HTERT RPE-1 (cell line): ENCODE results near the gene UHMK1.
"Not testable (repeated sequence)": the region's sequence is repeated elsewhere in the genome, so short reads cannot be mapped to it uniquely, and the experiment has no call there.

Experiments used
- in situ Hi-C: fragments of 300-500 bp; cut with MboI; formaldehyde crosslinking; loops from 4 replicates; pipeline ENCODE4 v1.14.3; 2020; ENCODE audit warnings: low sequenced_read_pairs

Gene UHMK1, protein sequence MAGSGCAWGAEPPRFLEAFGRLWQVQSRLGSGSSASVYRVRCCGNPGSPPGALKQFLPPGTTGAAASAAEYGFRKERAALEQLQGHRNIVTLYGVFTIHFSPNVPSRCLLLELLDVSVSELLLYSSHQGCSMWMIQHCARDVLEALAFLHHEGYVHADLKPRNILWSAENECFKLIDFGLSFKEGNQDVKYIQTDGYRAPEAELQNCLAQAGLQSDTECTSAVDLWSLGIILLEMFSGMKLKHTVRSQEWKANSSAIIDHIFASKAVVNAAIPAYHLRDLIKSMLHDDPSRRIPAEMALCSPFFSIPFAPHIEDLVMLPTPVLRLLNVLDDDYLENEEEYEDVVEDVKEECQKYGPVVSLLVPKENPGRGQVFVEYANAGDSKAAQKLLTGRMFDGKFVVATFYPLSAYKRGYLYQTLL

DNA sequence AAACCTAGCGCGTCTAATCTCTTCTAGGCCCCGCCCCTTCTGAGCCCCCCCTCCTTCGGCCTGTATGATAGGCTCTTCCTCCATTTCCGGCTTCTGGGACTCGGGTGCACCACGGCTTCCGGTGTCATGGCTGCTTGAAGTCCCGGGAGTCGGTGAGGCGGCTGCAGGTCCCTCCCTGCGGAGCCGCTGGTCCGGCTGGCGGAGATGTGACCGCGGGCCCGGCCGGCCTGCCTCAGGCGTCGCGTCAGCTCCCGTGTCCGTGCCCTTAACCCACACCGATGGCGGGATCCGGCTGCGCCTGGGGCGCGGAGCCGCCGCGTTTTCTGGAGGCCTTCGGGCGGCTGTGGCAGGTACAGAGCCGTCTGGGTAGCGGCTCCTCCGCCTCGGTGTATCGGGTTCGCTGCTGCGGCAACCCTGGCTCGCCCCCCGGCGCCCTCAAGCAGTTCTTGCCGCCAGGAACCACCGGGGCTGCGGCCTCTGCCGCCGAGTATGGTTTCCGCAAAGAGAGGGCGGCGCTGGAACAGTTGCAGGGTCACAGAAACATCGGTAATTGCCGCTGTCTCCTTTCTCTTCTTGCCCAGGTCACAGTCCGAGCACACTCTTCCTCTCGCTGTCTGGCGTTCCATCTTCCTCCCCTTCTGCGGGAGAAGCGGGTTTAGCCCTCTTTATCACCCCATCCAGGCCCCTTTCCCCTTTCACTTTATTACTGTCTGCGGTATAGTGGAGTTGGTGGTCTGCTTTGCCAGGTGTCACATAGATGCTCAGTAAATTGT lies at the start of gene UHMK1:
Gene UHMK1, plus strand, starts transcription at position 96 of the 773 bp plus-strand sequence. Its CDS starts 183 bp downstream, at position 279.
- in situ Hi-C loops, result no loop called here

DNA sequence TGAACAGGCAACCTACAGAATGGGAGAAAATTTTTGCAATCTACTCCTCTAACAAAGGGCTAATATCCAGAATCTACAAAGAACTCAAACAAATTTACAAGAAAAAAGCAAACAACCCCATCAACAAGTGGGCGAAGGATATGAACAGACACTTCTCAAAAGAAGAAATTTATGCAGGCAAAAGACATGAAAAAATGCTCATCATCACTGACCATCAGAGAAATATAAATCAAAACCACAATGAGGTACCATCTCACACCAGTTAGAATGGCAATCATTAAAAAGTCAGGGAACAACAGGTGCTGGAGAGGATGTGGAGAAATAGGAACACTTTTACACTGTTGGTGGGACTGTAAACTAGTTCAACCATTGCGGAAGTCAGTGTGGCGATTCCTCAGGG lies 43.3 kb upstream of the UHMK1 start:
- in situ Hi-C loops, result not testable (repeated sequence)

DNA sequence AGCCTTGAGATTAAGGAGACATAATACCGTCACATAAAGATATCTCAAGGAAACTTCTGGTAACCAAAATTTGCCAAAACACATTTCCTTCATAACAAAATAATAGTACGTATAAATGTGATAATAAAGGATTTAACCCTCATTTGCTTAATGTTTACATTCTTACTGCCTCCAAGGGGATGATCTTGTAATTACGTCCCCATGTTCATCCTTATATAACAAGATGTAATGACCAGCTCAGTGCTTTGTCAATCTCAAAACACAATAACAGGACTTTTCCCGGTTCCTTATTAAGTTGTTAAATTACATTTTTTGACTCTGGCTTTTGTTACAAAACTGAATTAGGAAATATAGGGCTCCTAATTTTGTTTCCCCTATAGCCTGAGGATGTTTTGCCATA lies 41.3 kb upstream of the UHMK1 start:
- in situ Hi-C loops, result no loop called here

DNA sequence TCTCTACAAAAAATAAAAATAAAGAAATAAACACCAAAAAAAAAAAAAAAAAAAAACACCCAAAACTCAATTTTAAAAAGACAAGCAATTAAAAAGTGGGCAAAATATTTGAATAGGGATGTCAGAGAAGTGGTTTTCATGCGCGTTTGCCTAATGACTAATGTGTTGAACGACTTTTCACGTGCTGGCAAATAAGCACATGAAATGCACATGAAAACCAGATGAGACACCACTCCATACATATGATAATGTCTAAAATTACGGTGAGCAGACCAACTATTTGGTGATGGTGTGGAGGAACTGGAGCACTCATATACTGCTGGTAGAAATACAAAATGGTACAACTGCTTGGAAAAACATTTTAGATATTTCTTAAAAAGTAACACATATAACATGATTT lies 39.4 kb upstream of the UHMK1 start:
- in situ Hi-C loops, result no loop called here

DNA sequence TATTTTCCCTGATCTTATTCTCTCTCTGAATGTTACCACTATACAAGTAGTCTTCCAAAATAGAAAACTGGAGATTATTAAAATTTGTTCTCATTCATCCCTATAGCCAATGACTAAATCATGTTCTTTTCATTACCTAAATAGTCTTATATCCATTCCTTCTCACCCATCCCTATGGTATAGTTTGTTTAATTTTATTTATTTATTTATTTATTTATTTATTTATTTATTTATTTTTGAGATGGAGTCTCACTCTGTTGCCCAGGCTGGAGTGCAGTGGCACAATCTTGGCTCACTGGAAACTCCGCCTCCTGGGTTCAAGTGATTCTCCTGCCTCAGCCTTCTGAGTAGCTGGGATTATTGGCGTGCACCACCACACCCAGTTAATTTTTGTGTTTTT lies 35.2 kb upstream of the UHMK1 start:
- in situ Hi-C loops, result not testable (repeated sequence)

DNA sequence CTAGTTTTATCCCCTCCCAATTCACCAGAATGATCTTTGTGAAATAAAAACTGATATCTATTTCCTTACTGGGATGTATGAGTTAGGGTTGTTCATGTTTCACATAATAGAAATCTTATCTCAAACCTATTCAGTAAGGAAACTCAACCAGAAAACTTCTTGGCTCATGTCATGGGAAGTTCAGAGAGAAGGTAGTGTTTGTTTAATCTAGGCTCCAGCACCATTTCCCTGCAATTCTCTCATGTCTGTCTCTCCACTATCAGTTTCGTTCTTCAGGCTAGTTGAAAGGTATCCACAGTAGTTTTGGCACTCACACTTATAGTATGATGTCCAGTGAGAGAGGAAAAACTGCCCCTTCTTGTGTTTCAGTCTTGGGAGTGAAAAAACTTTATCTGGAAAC lies 34.6 kb upstream of the UHMK1 start:
- in situ Hi-C loops, result no loop called here

DNA sequence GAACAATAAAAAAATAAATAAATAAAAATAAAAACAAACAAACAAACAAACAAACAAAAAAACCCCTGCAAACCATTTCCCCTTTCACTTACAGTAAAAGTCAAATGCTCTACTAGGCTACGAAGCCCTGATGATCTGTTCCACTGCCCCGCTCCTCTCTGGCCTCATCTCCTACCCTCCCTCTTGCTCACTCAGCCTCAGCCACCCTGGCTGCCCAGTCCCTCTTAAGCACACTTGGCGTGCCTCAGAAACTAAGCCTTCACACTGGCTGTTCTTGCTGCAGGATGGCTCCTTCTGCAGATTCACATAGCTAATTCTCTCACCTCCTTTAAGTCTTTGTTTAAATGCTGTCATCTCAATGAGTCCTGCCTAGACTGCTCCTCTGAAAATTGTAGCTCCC lies 30.8 kb upstream of the UHMK1 start:
- in situ Hi-C loops, result no loop called here

DNA sequence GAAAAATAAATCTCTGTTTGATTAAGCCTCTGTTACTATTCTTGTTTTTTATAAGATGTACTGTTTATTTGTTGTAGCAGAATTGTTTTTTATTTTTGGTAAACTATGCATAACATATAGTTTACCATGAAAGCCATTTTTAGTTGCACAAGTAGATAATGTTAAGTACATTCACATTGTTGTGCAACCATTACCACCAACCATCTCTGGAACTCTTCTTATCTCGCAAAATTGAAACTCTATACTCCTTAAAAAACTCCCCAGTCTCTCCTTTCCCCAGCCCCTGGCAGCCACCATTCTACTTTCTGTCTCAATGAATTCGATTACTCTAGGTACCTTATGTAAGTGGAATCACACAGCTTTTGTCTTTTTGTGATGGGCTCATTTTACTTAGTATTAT lies 27.4 kb upstream of the UHMK1 start:
- in situ Hi-C loops, result no loop called here

DNA sequence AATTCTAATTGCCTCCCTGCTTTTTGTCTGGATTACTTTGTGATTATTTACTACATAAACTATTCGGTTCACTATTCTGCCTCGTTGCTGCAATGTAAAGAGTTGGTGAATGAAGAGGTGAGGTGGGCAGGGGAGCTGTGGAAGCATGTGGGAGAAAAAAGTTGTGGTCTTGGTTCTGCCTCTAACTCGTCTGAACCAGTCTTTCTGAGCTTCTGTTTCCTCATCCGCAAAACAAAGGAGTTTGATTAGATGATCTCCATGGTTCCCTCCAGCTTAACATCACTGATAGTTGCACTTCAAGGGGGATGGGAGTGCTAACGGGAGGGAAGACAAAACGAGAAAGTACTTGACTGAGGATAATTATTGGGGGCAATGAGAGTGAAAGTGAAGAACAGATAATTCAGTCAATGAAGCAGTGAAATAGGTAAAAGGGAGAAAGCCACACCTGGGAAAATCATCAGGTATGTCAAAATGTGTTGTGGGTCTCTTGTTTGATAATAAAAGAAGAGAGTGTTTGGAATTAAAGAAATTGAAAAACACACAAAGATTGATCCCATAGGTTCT lies 26.2 kb upstream of the UHMK1 start:
- in situ Hi-C loops, result no loop called here

DNA sequence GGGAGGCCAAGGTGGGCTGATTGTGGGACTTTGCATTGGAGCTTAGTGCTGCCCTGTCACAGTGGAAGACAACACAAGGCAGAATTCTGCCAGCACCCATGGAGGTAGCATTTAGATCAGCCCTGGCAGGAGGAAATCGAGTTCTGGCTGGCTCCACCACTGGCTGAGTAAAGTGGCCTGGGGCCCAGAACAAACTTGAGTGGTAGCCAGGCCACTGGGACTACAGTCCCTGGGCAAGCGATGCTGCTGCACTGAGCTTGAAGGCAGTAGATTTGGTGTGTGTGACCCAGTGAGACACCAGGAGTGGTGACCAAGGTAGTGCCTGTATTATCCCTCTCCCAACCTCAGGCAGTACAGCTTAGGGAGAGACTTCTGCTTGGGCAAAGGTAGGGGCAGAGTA lies 22.5 kb upstream of the UHMK1 start:
- in situ Hi-C loops, result no loop called here

DNA sequence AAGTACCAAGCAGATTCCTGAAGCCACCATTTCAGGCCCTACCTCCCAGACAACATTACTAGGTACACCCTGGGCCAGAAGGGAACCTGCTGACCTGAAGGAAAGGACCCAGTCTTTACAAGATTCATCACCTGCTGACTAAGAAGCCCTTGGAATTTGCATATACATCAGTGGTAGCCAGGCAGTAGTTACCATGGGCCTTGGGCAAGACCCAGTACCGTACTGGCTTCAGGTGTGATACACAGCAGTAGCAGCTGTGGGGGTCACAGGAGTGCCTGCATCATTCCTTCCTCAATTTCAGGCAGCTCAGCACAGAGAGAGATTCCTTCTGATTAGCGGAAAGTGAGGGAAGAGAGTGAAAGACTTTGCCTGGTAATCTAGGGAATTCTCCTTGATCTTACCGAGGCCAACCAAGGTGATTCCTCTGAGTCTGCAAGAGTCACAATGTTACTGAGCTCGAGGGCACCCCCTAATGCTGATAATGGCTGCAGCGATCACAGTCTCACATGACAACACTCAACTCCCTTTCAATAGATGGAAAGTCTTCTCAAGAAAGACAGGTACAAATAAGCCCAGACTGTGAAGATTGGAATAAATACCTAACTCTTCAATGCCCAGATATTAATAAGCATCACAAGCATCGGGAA lies 22.0 kb upstream of the UHMK1 start:
- in situ Hi-C loops, result no loop called here

DNA sequence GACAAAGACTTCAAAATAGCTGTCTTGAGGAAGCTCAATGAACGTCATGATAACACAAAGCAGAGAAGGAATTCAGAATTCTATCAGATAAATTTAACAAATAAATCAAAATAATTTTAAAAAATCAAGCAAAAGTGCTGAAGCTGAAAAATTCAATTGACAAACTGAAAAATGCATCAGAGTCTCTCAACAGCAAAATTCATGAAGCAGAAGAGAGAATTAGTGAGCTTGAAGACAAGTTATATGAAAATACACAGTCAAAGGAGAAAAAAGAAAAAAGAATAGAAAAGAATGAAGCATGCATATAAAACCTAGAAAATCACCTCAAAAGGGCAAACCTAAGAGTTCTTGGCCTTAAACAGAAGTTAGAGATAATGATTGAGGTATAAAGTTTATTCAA lies 21.0 kb upstream of the UHMK1 start:
- in situ Hi-C loops, result no loop called here

DNA sequence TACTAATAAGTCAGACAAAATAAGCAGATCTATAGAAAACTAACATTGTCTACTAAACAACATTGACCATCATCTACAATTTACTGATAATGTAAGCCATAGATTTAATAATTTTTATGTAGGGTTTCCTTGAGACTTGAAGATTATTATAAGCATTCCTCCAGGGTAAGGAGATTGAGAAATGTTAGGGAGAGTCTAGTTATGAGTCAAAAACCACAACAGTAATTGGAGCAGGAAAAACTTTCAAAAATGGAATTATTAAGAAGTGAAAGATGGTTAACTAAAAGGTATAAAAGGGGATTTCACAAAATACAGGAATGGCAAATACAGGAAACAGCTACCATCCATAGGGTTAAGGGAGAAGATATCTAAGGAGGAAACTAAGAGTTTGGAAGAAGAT lies 12.4 kb upstream of the UHMK1 start:
- in situ Hi-C loops, result no loop called here

DNA sequence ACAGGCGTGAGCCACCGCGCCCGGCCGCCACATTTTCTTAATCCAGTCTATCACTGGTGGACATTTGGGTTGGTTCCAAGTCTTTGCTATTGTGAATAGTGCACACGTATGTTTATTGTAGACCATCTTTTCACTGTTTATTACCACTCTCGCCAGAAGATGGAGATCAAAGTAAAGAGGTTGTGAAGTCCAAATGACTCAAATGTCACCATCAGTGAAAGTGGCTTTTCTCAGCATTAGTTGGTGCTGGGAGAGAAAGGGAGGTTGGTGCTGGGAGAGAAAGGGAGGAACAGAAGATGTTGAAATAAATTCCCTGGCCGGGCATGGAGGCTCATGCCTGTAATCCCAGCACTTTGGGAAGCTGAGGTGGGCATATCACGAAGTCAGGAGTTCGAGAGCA lies 10.4 kb upstream of the UHMK1 start:
- in situ Hi-C loops, result no loop called here

DNA sequence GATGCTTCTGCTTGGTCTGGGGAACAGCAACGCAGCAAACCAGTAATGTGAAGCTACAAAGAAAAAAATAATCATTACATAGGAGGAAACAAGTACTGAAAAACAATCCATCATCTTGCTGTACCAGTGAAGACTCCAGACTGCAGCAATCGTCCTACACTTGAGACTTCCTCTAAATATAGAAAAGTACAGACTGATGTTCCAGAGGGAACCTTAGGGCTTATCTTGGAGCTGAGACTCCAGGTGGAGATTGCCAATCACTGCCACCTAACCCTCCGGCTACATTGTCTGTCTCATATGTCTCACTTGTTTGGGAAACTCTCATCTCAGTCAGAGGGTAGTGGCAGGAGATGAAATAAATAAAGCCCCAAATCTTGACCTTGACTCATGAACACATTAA lies 9.4 kb upstream of the UHMK1 start:
- in situ Hi-C loops, result no loop called here

DNA sequence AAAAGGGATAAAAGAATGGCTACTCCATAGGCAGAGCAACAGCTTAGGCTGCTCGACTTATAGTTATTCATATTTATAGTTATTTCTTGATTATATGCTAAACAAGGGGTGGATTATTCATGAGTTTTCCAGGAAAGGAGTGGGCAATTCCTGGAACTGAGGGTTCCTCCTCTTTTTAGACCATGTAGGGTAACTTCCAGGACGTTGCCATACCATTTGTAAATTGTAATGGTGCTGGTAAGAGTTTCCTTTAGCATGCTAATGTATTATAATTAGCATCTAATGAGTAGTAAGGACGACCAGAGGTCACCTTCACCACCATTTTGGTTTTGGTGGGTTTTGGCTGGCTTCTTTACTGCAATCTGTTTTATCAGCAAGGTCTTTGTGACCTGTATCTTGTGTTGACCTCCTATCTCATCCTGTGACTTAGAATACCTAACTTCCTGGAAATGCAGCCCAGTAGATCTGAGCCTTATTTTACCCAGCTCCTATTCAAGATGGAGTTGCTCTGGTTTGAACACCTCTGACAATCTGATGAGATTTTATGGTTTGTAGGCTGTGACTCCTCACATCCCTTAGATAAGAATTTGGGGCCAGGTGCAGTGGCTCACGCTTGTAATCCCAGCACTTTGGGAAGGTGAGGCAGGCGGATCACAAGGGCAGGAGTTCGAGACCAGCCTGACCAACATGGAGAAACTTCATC lies 1.9 kb upstream of the UHMK1 start:
- in situ Hi-C loops, result not testable (repeated sequence)

DNA sequence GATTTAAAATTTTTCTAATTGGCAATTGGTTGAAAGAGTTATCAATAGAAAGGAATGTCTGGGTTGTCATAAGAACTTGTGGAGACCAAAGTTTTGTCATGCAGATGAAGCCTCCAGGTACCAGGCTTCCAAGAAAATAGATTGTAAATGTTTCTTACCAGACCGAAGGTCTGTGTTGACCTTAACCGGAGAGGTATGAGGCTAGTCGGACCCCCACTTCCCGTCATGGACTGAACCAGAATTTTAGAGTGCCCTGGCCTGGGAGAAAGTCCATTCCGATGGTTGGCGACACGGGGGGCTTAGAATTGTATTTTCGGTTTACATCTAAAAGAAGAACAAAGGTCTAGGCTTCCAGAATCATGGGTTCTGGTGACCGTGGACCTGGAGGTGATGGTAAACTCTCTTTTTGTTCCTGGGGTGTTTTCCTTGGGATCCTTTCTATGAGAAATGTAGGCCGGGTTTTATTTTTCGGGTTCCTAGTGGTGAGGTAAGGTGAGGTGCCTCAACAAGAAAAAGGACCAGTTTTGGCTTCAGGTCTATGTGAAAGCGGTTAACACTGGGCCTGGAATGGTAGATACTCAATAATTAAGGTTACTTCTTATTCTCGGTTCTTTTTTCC lies 405 bp upstream of the UHMK1 start:
- in situ Hi-C loops, result no loop called here

DNA sequence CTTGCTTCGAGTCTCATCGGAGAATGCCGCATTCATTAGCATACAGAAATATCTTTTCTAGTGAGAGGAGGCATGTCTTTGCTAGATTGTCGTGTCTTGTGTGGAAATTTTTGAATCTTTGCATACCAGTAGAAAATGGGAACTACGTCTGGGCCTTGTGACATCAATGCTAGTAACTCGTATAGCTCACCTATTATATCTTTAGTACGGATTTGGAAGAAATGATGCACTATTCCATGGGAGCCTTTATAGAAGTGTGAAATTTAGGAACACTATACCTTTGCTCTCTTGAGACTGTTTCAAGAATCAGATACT lies 835 bp downstream of the UHMK1 start:
- in situ Hi-C loops, result no loop called here

DNA sequence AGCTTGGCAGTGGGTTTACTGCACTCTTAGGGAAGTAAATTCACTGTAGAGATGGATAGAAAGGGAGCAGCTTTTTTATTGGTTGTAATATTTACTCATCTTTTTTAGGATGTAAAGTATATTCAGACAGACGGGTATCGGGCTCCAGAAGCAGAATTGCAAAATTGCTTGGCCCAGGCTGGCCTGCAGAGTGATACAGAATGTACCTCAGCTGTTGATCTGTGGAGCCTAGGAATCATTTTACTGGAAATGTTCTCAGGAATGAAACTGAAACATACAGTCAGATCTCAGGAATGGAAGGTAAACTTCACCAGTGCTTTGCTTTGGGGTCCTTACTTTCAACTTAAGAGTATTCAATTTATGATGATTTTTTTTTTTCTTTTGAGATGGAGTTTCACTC lies 3.2 kb downstream of the UHMK1 start:
- in situ Hi-C loops, result no loop called here

DNA sequence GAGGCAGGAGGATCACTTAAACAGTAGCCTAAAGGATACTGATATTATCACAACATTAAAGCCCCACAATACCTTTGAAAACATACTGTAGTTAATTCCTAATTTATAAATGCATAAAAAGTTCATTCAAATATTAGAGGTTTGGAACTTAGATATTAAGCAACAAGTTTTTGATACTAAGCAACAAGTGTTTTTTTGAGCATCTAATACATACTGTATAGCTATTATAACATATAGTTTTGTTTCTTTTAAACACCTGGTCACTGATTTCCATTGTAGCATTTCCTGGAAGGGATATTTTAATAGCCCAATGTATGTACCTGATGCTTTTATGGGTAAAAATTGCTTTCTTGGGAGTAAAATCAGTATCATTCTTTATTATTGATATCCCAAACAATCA lies 4.5 kb downstream of the UHMK1 start:
- in situ Hi-C loops, result no loop called here

DNA sequence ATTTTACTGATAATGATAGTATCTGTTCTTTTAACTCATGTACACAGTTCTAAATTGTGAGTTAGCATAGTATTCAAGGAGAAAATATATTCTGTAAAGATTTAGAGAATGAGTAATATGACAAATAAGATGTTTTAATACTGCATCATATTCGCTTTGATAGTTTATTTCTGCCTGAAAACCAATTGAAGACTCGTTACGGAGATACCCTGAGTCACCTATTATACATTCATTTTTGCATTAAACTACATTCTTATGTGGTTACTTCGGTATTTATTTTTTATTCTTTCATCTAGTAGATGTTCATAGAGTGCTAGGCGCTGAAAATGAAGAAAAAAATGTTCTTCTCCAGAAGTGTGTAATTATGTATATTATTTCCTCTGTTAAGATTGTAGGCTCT lies 5.3 kb downstream of the UHMK1 start:
- in situ Hi-C loops, result no loop called here
